ENCODE results near the gene ADAMTS3.

GRCh38 chr4:72564184-72564583 is 4.8 kb downstream of the ADAMTS3 start:
- TF ChIP-seq, protein P1, sequence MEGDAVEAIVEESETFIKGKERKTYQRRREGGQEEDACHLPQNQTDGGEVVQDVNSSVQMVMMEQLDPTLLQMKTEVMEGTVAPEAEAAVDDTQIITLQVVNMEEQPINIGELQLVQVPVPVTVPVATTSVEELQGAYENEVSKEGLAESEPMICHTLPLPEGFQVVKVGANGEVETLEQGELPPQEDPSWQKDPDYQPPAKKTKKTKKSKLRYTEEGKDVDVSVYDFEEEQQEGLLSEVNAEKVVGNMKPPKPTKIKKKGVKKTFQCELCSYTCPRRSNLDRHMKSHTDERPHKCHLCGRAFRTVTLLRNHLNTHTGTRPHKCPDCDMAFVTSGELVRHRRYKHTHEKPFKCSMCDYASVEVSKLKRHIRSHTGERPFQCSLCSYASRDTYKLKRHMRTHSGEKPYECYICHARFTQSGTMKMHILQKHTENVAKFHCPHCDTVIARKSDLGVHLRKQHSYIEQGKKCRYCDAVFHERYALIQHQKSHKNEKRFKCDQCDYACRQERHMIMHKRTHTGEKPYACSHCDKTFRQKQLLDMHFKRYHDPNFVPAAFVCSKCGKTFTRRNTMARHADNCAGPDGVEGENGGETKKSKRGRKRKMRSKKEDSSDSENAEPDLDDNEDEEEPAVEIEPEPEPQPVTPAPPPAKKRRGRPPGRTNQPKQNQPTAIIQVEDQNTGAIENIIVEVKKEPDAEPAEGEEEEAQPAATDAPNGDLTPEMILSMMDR (conservative IDR thresholded peaks at IDR 0.05; ENCODE audit: low read length) = no peak
- no peak for TF ChIP-seq EZH2phosphoT487 (IDR thresholded peaks at IDR 0.05; ENCODE audit: borderline replicate concordance, low read depth, low read length)

Measured in OCI-LY7 (cell line).